ENCODE measurements around the gene YOD1. TPM values are rescaled to one million over a fixed set of nuclear protein-coding genes. Genes with fewer than 3 reads are reported as not detected.

YOD1 gene
- polyA plus RNA-seq, 1 donor from 2014 or later, result 9.3 TPM

GRCh38 chr1:207069858-207070506 lies 19.0 kb upstream of the YOD1 start:
- H3K79me2 ChIP-seq (replicated peaks; ENCODE audit: insufficient read depth, low read length), result no peaks in the 10 kb centered on the region
- no peaks in the 10 kb centered on the region for H3K9me2 ChIP-seq (ENCODE audit: insufficient read depth, low read length)
- no peaks in the 10 kb centered on the region for H3K36me3 ChIP-seq (ENCODE audit: insufficient read depth, low read length)
- H3K27ac ChIP-seq (ENCODE audit: low read length), result no peak overlapping the region
- no peak for TF ChIP-seq SMC3 (conservative IDR thresholded peaks at IDR 0.05; ENCODE audit: poor library complexity)
- no peak for TF ChIP-seq RAD21 (conservative IDR thresholded peaks at IDR 0.05)
- TF ChIP-seq POLR2AphosphoS5 (IDR thresholded peaks at IDR 0.05), result no peak
- no peak for TF ChIP-seq TAF1 (IDR thresholded peaks at IDR 0.05; ENCODE audit: low read depth)
- TF ChIP-seq MXI1 (conservative IDR thresholded peaks at IDR 0.05; ENCODE audit: poor library complexity, severe bottlenecking), result no peak
- no peak for TF ChIP-seq EP300 (conservative IDR thresholded peaks at IDR 0.05; ENCODE audit: poor library complexity, severe bottlenecking)
- TF ChIP-seq EZH2 (IDR thresholded peaks at IDR 0.05; ENCODE audit: borderline replicate concordance, insufficient read depth, low read length, poor library complexity, severe bottlenecking), result no peak
- TF ChIP-seq REST (IDR thresholded peaks at IDR 0.05; ENCODE audit: borderline replicate concordance), result no peak
- TF ChIP-seq CTCF (IDR thresholded peaks at IDR 0.05; ENCODE audit: poor library complexity, severe bottlenecking), result no peak
- no peak overlapping the region for H2AFZ ChIP-seq (ENCODE audit: low read depth, low read length)
- no peak overlapping the region for H3K9ac ChIP-seq (ENCODE audit: low read length)
- H4K20me1 ChIP-seq (ENCODE audit: insufficient read depth), result no peaks in the 10 kb centered on the region
- H3K27me3 ChIP-seq (ENCODE audit: insufficient read depth, low read depth, low read length), result no peaks in the 10 kb centered on the region
- H3K4me3 ChIP-seq (ENCODE audit: low read length), result no peak overlapping the region
- no peak overlapping the region for H3K4me2 ChIP-seq (ENCODE audit: low read length)
- H3F3A ChIP-seq (ENCODE audit: insufficient read depth, low read length, poor library complexity, severe bottlenecking), result no peaks in the 10 kb centered on the region
- no peaks in the 10 kb centered on the region for H3K9me3 ChIP-seq (ENCODE audit: low read length)

GRCh38 chr1:207069061-207069460 lies 18.1 kb upstream of the YOD1 start:
- Histone ChIP-seq H3K36me3 (ENCODE audit: insufficient read depth, low read length) (no peaks in the 10 kb centered on the region), H3K9ac (ENCODE audit: low read length) (no peak overlapping the region), H3K27ac (ENCODE audit: low read length) (no peak overlapping the region)

More at GRCh38 chr1:207069061-207069460, 18.1 kb upstream of the YOD1 start:
- Histone ChIP-seq H3F3A (ENCODE audit: insufficient read depth, low read length, poor library complexity, severe bottlenecking) (no peaks in the 10 kb centered on the region), H3K27me3 (ENCODE audit: insufficient read depth, low read depth, low read length) (no peaks in the 10 kb centered on the region), H3K4me2 (ENCODE audit: low read length) (no peak overlapping the region), H3K79me2 (replicated peaks; ENCODE audit: insufficient read depth, low read length) (no peaks in the 10 kb centered on the region), H3K4me3 (ENCODE audit: low read length) (no peak overlapping the region), H3K9me3 (ENCODE audit: low read length) (no peaks in the 10 kb centered on the region), H3K9me2 (ENCODE audit: insufficient read depth, low read length) (no peaks in the 10 kb centered on the region), H4K20me1 (ENCODE audit: insufficient read depth) (no peaks in the 10 kb centered on the region), H2AFZ (ENCODE audit: low read depth, low read length) (no peak overlapping the region)
- TF ChIP-seq MXI1 (conservative IDR thresholded peaks at IDR 0.05; ENCODE audit: poor library complexity, severe bottlenecking) (no peak), RAD21 (conservative IDR thresholded peaks at IDR 0.05) (no peak)

Data from neural cell (in vitro differentiated cells).